GM21515 (cell line): Measurements from ENCODE around the gene EPS8L1.
"Not testable (repeated sequence)": the region's sequence is repeated elsewhere in the genome, so short reads cannot be mapped to it uniquely, and the experiment has no call there.

ENCODE experiments used
- ATAC-seq: cut with Tn5 transposase; IDR thresholded peaks from one replicate; pipeline ENCODE4 v1.9.1; 2021; ENCODE audit not compliant: unreplicated experiment

EPS8L1 gene

GRCh38 chr19:55075371-55075998, at the start of gene EPS8L1:
Gene EPS8L1, plus strand, starts transcription at chr19:55075869. Its CDS starts 576 bp downstream, at chr19:55076445.
- ATAC-seq: no peak

GRCh38 chr19:55027140-55027471, 48.6 kb upstream of the EPS8L1 start:
- not testable (repeated sequence) for ATAC-seq

- no peak for ATAC-seq
Measured at GRCh38 chr19:55027472-55028337, 48.0 kb upstream of the EPS8L1 start.

GRCh38 chr19:55028757-55029156, 46.9 kb upstream of the EPS8L1 start:
- ATAC-seq: no peak

- ATAC-seq: no peak
Measured at GRCh38 chr19:55031178-55031577, 44.5 kb upstream of the EPS8L1 start.

- ATAC-seq: no peak
Measured at GRCh38 chr19:55032170-55032800, 43.4 kb upstream of the EPS8L1 start.

GRCh38 chr19:55032976-55033643, 42.6 kb upstream of the EPS8L1 start:
- not testable (repeated sequence) for ATAC-seq

- no peak for ATAC-seq
Measured at GRCh38 chr19:55034751-55035150, 40.9 kb upstream of the EPS8L1 start.

GRCh38 chr19:55036058-55036457, 39.6 kb upstream of the EPS8L1 start:
- no peak for ATAC-seq

GRCh38 chr19:55037603-55038002, 38.1 kb upstream of the EPS8L1 start:
- not testable (repeated sequence) for ATAC-seq

GRCh38 chr19:55040654-55041053, 35.0 kb upstream of the EPS8L1 start:
- not testable (repeated sequence) for ATAC-seq

- ATAC-seq: no peak
Measured at GRCh38 chr19:55041244-55041626, 34.4 kb upstream of the EPS8L1 start.

GRCh38 chr19:55041627-55042343, 33.9 kb upstream of the EPS8L1 start:
- ATAC-seq: no peak

GRCh38 chr19:55042344-55042678, 33.4 kb upstream of the EPS8L1 start:
- no peak for ATAC-seq

- ATAC-seq: no peak
Measured at GRCh38 chr19:55042688-55043087, 33.0 kb upstream of the EPS8L1 start.

GRCh38 chr19:55044286-55044685, 31.4 kb upstream of the EPS8L1 start:
- no peak for ATAC-seq

- ATAC-seq: no peak
Measured at GRCh38 chr19:55044771-55045716, 30.6 kb upstream of the EPS8L1 start.

- ATAC-seq: no peak
Measured at GRCh38 chr19:55046975-55047622, 28.6 kb upstream of the EPS8L1 start.

GRCh38 chr19:55047951-55048350, 27.7 kb upstream of the EPS8L1 start:
- ATAC-seq: no peak
